Ishikawa (cell line): ENCODE data around the gene PLCH1.

Experiments
- CEBPB ChIP-seq: IDR thresholded peaks from 2 replicates; pipeline ENCODE4 v1.6.1; 2012
- CREB1 ChIP-seq: IDR thresholded peaks from 2 replicates; pipeline ENCODE4 v1.6.1; 2012; ENCODE audit warnings: low read depth
- EGR1 ChIP-seq: IDR thresholded peaks from 2 replicates; pipeline ENCODE4 v1.6.1; 2012
- EP300 ChIP-seq: IDR thresholded peaks from 2 replicates; pipeline ENCODE4 v1.6.1; 2012; ENCODE audit warnings: borderline replicate concordance
- FOXM1 ChIP-seq: IDR thresholded peaks from 2 replicates; pipeline ENCODE4 v1.6.1; 2012; ENCODE audit warnings: low read depth, borderline replicate concordance
- MAX ChIP-seq: IDR thresholded peaks from 2 replicates; pipeline ENCODE4 v1.6.1; 2012
- RAD21 ChIP-seq: IDR thresholded peaks from 2 replicates; pipeline ENCODE4 v1.6.1; 2012; ENCODE audit warnings: low read depth
- REST ChIP-seq: IDR thresholded peaks from 2 replicates; pipeline ENCODE4 v1.6.1; 2012; ENCODE audit warnings: low read depth, mild to moderate bottlenecking
- TAF1 ChIP-seq: IDR thresholded peaks from 2 replicates; pipeline ENCODE4 v1.6.1; 2012; ENCODE audit warnings: low read depth, mild to moderate bottlenecking
- TCF12 ChIP-seq: IDR thresholded peaks from 2 replicates; pipeline ENCODE4 v1.6.1; 2012; ENCODE audit warnings: low read depth
- USF1 ChIP-seq: IDR thresholded peaks from 2 replicates; pipeline ENCODE4 v1.6.1; 2012
- YY1 ChIP-seq: IDR thresholded peaks from 2 replicates; pipeline ENCODE4 v1.6.1; 2012; ENCODE audit warnings: low read depth
- ZBTB7A ChIP-seq: IDR thresholded peaks from 2 replicates; pipeline ENCODE4 v1.6.1; 2012; ENCODE audit warnings: low read depth

GRCh38 chr3:155780291-155780690, 35.4 kb upstream of the PLCH1 start:
- TF ChIP-seq EP300: no peak
- TF ChIP-seq MAX: no peak
- TF ChIP-seq EGR1: no peak
- TF ChIP-seq CREB1: no peak
- no peak for TF ChIP-seq USF1
- no peak for TF ChIP-seq YY1
- no peak for TF ChIP-seq REST
- no peak for TF ChIP-seq CEBPB
- TF ChIP-seq RAD21: no peak
- TF ChIP-seq TAF1: no peak
- TF ChIP-seq TCF12: no peak
- TF ChIP-seq ZBTB7A: no peak
- TF ChIP-seq FOXM1: no peak
